Measurements from ENCODE around the gene MMD.
"Not testable (repeated sequence)": the region's sequence is repeated elsewhere in the genome, so short reads cannot be mapped to it uniquely, and the experiment has no call there.

Gene MMD

DNA sequence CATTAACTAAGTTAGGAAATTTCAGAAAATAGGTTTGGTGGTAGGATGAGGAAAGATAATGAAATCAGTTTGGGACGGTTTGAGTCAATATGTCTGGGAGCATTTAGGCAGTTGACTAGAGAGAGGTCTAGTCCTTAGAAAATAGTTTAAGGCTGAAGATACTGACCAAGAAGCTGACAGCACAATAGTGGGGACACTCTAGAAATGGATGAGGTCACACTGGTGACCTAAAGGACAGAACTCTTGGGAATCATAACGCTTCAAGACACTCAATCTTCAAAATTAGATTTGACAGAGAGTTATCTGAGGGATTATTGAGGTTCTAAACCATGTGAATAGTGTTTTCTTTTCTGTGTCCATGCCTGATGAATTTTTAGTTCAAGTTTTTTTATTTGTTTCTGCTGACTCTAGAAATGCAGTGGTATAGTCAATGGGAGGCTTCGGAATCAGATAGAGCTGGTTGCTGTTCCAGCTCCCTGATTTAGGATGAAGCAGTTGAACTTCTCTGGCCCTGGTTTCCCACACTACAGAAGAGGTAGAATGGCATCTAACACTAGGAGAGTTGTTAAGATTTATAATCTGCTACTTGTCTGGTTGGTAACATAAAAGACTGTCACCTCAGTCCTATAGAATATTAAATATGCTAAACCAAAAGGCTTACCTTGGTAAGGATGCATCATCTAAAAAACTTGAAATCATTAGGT lies 29.7 kb downstream of the MMD start:
- no peak for DNase-seq

DNA sequence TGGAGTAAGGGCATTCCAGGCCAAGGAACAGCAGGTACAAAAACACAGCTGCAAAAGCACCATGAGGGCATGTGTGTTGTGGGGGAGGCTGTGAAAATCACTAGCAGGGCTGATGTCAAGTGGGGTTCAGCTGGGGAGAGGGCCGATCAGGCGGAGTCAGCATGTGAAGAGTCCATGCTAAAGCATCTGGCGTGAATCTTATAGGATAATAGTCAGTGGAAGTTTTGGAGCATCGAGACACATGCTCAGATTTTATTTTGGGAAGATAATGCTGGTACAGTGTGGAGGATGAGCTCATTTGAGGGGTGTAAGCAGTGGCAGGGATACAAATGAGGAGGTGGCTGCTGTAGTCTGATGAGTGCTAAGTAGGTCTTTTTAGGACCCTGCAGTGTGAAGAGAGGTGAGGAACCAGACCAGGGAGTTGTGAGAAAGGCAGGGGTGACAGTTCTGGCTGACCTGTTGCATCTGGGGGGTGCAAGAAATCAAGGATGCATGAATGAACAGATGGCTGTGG lies 30.3 kb downstream of the MMD start:
- DNase-seq = no peak

GRCh38 chr17:55390364-55390977 lies 31.2 kb downstream of the MMD start:
- no peak for DNase-seq

GRCh38 chr17:55389715-55390114 lies 31.9 kb downstream of the MMD start:
- not testable (repeated sequence) for DNase-seq

DNA sequence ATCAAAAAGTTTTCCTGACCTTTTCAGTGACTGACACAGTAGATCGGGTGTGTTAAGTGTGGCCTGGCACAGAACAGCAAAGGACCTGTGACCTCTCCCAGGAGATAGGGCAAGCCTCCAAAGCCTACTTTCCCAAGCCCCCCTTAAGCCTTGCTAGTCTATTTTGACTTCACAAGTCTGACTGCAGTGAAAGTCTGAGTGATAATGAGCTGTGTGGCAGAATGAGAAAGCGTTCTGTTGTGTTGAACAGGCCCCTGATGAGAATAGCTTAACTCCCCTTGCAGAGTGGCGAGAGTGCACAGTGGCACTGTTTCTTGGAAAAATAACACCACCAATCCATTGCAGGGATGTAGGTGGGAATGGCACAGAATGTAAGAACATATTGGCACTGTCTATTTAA lies 32.8 kb downstream of the MMD start:
- no peak for DNase-seq

GRCh38 chr17:55386796-55387332 lies 34.8 kb downstream of the MMD start:
- peak in 2 of 4 experiments; percentile 7 to 22 for DNase-seq

DNA sequence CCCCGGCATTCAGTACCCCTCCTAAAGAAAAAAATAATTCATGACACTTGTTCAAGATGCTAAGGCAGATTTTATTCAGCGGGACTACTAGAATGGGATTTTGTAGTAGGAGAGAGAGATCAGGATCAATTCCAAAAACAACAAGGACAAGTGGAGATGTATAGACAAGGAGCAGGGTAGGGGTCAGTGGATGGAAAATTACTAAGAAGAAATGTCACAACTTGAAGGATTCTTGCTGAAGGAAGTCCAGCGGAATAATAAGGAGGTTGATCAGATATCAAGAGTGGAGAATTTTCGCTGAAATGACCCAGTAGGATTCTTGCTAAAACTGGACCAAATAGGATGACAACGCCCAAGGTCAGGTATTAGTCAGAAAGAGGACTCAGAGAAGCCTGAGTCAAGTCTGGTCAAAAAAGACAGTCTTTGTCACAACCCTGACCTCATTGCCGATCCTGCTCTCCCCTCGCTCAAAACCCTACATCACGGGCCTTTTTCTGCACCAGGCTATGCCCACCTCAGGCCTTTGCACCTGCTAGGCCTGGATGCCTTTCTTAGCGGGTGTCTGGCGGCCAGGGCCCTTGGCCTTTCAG lies 36.9 kb downstream of the MMD start:
- DNase-seq = no peak

DNA sequence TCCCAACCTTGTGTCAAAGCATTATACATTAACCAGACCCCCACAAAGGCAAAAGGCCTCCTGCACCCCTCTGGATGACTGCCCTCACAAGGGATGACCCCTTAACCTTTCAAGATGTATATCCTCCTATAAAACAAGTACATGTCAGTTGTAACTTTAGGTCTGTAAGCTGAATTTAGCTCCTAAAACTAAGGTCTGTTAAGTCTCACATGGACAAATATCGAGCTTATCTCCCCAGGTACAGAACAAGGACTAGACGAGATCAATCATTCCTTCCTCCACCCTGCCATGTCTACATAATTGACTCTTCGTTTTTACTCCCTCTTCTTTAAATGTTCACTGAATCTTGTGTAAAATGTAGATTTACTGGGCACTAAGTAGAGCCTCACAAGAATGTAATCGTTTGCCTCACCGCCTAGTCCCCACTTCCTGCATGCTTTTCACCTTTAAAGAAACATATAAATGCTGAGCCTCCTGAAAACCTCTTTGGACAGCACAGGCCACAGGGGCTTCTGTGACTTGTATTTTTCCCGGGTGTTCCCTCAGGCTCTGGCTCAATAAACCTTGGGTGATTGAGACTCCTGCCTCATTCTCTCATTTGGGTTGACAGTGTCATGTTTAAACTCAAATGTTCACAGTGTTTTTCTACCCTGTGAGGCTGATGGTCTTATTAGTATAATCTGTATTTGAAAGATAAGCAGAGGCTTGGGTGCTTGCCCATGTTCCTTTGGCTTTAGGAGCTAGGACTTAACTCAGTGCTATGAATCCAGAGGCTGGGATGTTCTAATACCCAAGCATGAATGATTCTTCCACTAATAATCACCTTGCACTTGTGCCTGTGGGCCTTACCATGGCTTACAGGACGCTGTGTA lies 37.6 kb downstream of the MMD start:
- DNase-seq = no peak

- no peak for DNase-seq
Measured at GRCh38 chr17:55381017-55381770, 40.4 kb downstream of the MMD start.

DNA sequence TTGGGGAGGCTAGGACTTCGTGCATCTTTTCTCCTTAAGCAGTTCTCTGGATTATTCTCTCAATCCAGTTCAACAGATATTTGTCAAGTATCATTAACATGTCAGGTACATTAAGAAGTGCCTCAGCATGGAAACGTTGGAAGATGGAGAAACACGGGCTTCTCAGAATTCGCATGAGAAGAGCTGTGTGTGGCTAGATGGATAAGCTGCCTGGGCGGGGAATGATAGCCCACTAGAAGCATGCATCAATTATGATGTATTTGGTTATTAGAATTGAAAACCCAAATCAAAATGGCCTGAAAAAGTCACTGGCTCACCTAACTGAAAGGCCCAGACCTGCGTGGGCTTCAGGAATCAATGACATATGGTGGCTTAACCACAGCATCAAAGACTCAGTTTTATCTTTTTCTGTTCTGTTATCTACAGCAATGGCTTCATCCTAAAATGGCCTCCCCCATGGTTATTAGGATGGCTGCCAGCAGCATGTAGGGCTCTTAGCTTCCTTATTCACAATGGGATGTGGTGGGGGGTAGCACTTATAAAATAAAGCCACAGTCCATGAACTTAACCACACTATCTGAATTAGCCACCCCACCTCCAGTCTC lies 43.9 kb downstream of the MMD start:
- DNase-seq = no peak

- DNase-seq = no peak
Measured at GRCh38 chr17:55368706-55369105, 52.9 kb downstream of the MMD start.

GRCh38 chr17:55366020-55366481 lies 55.6 kb downstream of the MMD start:
- DNase-seq = no peak

- DNase-seq = no peak
Measured at GRCh38 chr17:55363033-55363432, 58.6 kb downstream of the MMD start.

DNA sequence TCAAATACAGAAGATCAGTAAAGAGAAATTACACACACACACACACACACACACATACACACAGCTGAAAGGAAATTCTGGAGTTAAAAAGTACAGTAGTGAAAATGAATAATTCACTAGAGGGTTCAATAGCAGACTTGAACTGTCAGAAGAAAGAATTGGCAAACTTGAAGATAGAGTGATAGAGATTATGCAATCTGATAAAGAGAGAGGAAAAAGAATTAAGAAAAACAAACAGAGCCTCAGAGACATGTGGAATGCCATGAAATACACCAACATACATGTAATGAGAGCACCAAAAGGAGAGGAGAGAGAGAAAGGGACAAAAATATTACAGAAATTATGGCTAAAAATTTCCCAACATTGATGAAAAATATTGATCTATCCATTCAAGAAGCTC lies 60.7 kb downstream of the MMD start:
- no peak for DNase-seq

GRCh38 chr17:55356434-55357328 lies 65.0 kb downstream of the MMD start:
- peak; percentile 74 to 84 (median 76) for DNase-seq

- DNase-seq = no peak
Measured at GRCh38 chr17:55354941-55355340, 66.7 kb downstream of the MMD start.

DNA sequence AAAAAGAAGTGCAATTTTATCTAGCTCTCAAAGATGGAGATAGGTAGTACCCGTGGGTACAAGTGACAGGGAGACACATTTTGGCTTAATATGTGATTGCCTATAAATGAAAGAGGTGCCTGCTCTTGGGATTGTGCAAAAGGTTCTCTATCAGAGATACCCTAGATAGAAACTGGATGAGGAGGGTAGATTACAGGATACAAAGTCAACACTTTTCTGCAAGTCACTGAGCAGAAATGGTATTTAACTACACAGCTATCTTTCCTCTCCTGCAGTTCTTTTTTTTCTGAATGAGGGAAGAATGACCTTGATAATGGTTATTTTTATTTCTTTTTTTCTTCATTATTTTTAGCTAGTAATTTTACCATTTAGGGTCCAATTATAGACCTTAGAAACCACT lies 67.6 kb downstream of the MMD start:
- no peak for DNase-seq

DNA sequence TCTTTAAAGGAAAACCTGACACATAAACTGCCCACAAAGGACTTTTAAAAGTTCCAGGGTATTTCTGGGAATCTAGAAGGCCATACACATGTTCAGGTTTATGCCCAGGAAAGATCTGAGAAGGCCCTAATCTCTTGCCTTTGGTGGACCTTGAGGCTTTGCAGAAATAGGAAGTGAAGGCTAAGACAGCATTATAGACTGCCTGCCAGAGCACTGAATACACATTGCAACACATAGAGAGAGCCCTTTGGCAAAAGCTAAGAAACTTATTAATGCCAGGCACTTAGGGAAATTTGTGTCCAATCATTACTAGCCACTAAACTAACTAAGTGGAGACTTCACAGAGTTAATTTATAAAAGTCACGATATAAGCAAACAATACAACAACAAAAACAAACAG lies 70.4 kb downstream of the MMD start:
- peak in 3 of 4 experiments; percentile 27 to 49 (median 35) for DNase-seq

DNA sequence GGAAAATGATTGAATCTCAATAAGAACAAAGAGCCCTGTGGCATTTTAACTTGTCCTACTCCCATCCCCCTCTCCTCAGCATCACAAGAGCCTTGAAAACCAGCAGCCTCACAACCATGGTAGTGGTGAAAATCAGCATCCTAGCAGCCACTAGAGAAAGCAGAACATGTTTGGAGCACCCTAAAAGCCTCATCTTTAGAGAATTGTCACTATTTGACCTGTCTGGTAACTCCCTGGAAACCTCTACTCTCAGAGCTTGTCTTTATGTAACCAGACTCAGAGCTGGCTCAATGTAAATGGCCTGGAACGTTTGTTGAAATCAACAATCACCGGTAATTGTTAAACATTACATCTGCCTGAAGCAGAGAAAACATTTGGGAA lies 70.8 kb downstream of the MMD start:
- DNase-seq = no peak

DNA sequence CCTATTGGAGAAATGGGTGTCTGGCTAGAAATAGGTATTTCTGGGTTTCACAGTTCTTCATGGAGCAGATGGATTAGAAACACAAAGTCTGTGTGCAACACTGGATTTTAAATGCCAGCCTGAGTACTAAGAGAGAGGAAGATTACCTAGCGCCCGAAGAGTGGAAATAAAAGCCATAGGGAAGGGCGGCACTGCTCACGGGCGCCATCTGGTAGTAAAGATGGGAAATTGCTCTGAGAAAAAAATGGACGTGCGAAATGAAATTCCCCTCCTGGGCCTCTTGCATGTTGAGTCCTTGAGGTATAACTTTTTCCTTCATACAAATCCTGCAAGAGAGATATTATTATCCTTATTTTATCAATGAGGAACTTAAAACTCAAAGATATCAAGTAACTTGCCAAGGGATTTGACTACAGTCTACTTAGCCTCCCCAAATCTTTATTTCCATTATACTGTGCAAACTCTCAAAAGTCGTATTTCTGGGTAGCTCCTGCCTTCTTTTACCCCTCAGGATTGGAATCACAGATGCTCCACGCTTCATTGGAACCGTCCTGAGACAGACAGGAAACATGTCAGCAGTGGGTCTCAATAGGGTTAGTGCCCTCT lies 72.8 kb downstream of the MMD start:
- peak; percentile 61 to 72 (median 66) for DNase-seq
